Measurements from ENCODE around the gene B3GALT4. TPM values are rescaled to one million over a fixed set of nuclear protein-coding genes. Genes with fewer than 3 reads are reported as not detected.
A peak's percentile ranks its signal among the peaks of the same experiment; 100 is the strongest.
"Not testable (repeated sequence)": the region's sequence is repeated elsewhere in the genome, so short reads cannot be mapped to it uniquely, and the experiment has no call there.

The B3GALT4 gene
- total and polyA plus RNA-seq, 2 donors, result 8.0 to 19.3 TPM

DNA sequence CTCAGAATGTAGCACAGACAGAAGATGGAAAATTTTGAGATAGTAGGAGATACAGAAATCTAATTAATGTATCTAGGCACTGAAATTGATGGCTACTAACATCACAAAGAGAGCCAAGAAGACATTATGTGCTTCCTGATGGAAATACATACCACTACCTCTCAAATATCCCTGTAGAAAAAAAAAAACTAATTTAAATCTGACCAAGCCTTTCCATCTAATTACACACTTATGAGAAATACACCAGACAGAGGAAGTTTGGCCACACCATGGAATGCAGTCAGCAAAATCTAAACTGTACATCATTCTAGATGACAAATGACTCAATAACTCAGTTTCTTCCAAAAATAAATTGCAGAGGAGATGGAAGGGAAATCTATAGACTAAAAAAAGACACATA, 24.2 kb upstream of the B3GALT4 start:
- Histone ChIP-seq H3K27ac (ENCODE audit: low read depth) (no peak overlapping the region), H3K4me3 (ENCODE audit: low read depth, low read length) (no peak overlapping the region), H3K36me3 (ENCODE audit: insufficient read depth) (no peaks in the 10 kb centered on the region), H3K4me1 (ENCODE audit: insufficient read depth) (no peaks in the 10 kb centered on the region)
- DNase-seq (ENCODE audit: extremely low spot score), result no peak

DNA sequence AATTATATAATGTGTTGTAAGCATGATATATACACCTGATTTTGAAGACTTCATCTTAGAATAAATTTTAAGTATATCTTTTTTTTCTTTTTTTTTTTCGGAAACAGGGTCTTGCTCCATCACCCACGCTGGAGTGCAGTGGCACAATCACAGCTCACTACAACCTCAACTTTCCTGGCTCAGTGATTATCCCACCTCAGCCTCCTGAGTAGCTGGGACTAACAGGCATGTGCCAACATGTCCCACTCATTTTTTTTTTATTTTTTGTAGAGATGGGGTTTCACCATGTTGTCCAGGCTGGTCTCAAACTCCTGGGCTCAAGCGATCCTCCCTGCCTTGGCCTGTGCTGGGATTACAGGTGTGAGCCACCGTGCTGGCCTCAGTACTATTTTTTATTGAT, 22.3 kb upstream of the B3GALT4 start:
- Histone ChIP-seq H3K27ac (ENCODE audit: low read depth) (no peak overlapping the region), H3K4me1 (ENCODE audit: insufficient read depth) (no peaks in the 10 kb centered on the region), H3K36me3 (ENCODE audit: insufficient read depth) (peaks cover 3% of the 10 kb centered on the region), H3K4me3 (ENCODE audit: low read depth, low read length) (no peak overlapping the region)
- no peak for DNase-seq (ENCODE audit: extremely low spot score)
- 95% methylated on average over 4 of the region's 4 CpGs for WGBS

DNA sequence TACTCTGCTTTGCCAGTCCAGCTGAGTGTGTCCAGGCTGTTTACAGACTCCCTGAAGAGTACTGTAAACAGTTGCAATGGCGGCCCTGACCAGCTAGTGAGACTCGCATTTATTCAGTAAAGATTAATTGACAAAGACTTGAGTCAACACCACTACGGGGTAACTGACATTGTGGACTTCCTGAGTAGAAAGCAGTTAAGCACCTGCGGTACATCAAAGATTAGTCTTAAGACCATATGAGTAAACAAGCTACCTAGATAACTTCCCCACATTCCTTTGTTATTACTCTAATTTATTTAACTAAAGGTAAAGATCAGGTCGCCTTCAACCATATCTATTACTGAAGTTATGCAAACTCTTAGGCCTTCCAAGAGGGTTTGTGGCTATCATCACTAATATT, 17.9 kb upstream of the B3GALT4 start:
- 85% methylated on average over 5 of the region's 5 CpGs for WGBS
- Histone ChIP-seq H3K4me3 (ENCODE audit: low read depth, low read length) (no peak overlapping the region), H3K27ac (ENCODE audit: low read depth) (no peak overlapping the region), H3K36me3 (ENCODE audit: insufficient read depth) (peaks cover 3% of the 10 kb centered on the region), H3K4me1 (ENCODE audit: insufficient read depth) (no peaks in the 10 kb centered on the region)
- no peak for DNase-seq (ENCODE audit: extremely low spot score)

DNA sequence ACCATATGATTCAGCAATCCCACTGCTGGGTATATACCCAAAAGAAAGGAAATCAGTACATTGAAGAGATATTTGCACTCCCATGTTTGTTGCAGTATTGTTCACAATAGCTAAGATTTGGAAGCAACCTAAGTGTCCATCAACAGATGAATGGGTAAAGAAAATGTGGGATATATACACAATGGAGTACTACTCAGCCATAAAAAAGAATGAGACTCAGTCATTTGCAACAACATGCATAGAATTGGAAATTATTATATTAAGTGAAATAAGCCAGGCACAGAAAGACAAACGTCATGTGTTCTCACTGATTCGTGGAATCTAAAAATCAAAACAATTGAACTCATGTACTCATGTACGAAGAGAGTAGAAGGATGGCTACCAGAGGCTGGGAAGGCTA, 14.4 kb upstream of the B3GALT4 start:
- not testable (repeated sequence) for H3K36me3 ChIP-seq (ENCODE audit: insufficient read depth); H3K4me3 ChIP-seq (ENCODE audit: low read depth, low read length); H3K4me1 ChIP-seq (ENCODE audit: insufficient read depth); DNase-seq (ENCODE audit: extremely low spot score); H3K27ac ChIP-seq (ENCODE audit: low read depth)
- WGBS, result 97% methylated on average over 3 of the region's 3 CpGs

DNA sequence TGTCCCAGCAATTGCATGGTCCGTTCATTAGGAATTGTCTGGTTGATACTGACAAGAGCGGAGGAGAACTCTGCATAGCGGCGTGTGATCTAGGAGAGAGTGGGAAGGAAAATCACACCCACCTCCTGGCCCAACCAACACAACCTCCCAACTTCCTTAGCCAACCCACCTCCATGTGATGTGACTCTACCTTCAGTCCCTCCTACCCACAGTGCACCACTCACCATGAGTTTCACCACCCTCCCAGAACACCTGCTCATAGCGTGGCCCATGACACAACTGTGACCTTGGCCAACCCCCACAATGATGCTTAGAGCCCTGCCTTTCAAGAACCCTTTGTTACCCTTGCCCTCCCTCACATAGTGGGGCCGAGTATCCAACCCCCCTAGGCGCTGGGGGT, 12.9 kb upstream of the B3GALT4 start:
- Histone ChIP-seq H3K4me1 (ENCODE audit: insufficient read depth) (no peaks in the 10 kb centered on the region), H3K4me3 (ENCODE audit: low read depth, low read length) (no peak overlapping the region), H3K36me3 (ENCODE audit: insufficient read depth) (peaks cover 9% of the 10 kb centered on the region), H3K27ac (ENCODE audit: low read depth) (no peak overlapping the region)
- 87% methylated on average over 7 of the region's 7 CpGs for WGBS
- DNase-seq (ENCODE audit: extremely low spot score), result no peak

DNA sequence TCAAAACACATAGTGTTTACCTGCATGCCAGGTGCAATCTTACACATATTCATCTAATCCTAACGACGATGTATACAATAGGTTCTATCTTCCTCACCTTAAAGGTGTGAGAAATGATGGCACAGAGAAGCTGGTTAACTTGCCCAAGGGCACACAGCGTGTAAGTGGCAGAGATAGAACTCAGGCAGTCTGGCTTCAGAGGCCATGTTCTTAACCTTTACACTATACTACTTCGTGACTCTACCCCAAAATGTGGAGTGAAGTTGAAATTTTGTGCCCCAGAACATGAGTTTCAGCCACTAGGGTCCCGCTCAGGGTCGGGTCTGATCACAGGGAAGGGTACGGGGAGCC, 5.8 kb upstream of the B3GALT4 start:
- Histone ChIP-seq H3K4me3 (ENCODE audit: low read depth, low read length) (peak overlapping the region; percentile 63), H3K36me3 (ENCODE audit: insufficient read depth) (peaks cover 9% of the 10 kb centered on the region), H3K27ac (ENCODE audit: low read depth) (peak overlapping the region; percentile 92), H3K4me1 (ENCODE audit: insufficient read depth) (no peaks in the 10 kb centered on the region)
- 2% methylated on average over 7 of the region's 7 CpGs for WGBS
- no peak for DNase-seq (ENCODE audit: extremely low spot score)

DNA sequence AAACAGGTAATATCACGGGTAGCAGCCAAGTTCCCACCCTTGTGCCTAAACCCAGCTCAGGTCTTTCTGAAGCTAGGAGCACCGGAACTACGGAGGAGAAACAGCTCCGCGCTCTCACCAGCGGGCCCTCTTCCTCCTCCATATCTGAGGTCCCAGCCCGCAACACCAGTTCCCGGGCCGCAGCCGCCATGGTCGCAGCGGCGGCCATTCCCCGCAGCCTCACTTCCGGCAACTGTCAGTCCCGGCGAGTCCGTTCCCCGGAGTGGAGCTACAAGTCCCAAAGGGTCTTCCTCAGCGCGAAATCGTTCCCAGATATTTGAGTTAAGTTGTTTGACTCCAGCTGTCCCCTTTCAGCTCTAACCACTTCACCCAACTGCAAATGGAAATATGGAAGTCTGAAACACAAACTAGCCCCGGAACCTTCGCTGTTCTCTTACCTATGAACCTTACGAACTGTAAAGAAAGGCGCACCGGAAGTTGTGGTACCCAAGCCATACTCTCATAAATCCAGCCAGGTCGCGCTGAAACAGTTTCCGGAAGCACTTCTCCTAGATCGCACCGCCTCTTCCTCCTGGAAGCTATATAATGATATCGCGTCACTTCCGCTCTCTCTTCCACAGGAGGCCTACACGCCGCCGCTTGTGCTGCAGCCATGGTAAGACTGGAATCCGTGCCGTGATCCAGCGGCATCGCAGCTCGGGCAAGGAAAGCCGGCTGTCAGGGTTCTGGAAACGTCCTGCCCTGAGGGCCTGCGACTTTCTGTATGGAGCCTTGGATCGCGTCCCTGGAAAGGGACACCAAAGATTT, 5.3 kb upstream of the B3GALT4 start, which contains the start of the genes RPS18 and VPS52:
RPS18 (plus strand) TSS at position 608 of the 807 bp plus-strand sequence; CDS start at position 653, 45 bp downstream.
VPS52 (minus strand) TSS at position 409 of the 807 bp plus-strand sequence; CDS start at position 208, 201 bp downstream.
- under 1% methylated on average over 48 of the region's 48 CpGs for WGBS
- peaks cover 9% of the 10 kb centered on the region for H3K36me3 ChIP-seq (ENCODE audit: insufficient read depth)

DNA sequence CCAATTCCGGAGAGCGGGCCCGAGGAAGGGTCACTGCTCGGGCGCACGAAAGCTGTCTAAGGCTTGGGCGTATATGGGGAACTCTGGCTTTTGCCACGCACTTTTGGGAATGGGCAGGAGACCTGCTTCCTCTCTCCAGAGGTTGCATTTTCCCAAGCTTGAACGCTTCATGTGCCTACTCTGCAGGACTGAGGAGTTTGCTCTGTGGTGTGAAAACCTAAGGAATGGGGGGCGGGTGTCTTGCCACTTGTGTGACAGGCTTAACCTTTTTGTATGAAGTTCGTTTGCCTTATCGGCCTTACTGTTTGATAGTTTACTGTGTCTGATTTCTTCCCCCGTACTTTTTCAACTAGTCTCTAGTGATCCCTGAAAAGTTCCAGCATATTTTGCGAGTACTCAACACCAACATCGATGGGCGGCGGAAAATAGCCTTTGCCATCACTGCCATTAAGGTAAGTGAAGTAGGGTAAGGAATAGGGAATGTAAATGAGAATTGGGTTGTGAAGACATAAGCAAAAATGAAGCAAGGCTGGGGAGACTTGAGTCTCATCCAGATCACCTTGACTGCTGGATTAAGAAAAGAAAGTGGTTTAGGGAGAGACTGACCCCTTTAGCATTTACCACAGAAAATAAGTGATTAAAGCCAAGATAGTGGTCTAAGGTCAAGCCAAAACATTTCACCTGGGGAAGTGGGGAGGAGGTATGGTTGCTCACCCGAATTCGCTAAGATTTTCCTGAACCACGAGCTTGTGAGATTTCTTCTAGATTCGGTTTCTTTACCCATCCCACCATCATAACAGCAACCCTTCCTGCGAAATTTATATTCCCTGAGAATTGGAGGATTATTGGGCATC, 4.4 kb upstream of the B3GALT4 start:
- DNase-seq (ENCODE audit: extremely low spot score), result no peak
- H3K36me3 ChIP-seq (ENCODE audit: insufficient read depth), result peaks cover 6% of the 10 kb centered on the region
- peak overlapping the region; percentile 63 for H3K4me3 ChIP-seq (ENCODE audit: low read depth, low read length)
- WGBS, result 12% methylated on average over 22 of the region's 22 CpGs
- peak overlapping the region; percentile 51 for H3K27ac ChIP-seq (ENCODE audit: low read depth)
- H3K4me1 ChIP-seq (ENCODE audit: insufficient read depth), result no peaks in the 10 kb centered on the region

More for the DNA sequence above, 5.3 kb upstream of the B3GALT4 start, which contains the start of the genes RPS18 and VPS52:
- Histone ChIP-seq H3K27ac (ENCODE audit: low read depth) (peak within 1 kb of the TSS; percentile 92), H3K4me3 (ENCODE audit: low read depth, low read length) (peak within 1 kb of the TSS; percentile 63), H3K4me1 (ENCODE audit: insufficient read depth) (no peaks in the 10 kb centered on the region)
- DNase-seq (ENCODE audit: extremely low spot score), result peak; percentile 98

DNA sequence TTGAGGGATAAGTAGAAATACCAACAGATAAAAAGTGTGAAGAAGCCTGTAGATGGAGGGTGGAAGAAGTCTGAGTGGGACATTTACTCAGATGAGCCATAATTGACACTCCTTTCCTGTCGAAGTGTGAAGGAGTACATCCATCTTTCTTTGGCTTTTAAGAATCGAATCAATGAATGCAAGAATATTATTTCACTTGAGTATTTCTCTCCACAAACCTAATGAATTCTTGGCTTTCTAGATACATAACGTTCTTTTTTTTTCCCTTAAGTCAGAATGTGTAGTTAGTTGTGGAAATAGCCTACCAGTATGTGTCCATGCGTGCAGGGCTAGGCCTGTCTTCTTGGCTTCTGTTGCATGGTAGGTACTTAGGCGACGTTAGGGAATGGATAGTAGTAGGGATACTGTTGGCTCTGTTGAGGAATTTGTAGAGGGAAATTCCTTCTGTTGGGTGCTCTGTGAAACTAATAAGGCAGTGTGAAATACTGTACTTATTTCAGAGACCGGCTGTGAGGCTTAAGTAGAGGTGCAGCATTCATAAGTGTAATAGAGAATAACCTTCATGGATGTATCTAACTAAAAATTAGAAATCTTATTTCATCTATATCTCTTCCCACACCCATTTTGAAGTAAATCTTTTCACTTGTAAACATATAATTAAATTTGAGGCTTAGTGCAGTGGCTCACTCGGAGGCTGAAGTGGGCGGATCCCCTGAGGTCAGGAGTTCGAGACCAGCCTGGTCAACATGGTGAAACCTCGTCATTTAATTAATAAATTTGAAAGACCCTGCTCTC, 3.6 kb upstream of the B3GALT4 start:
- H3K27ac ChIP-seq (ENCODE audit: low read depth), result no peak overlapping the region
- H3K4me1 ChIP-seq (ENCODE audit: insufficient read depth), result no peaks in the 10 kb centered on the region
- DNase-seq (ENCODE audit: extremely low spot score), result no peak
- no peak overlapping the region for H3K4me3 ChIP-seq (ENCODE audit: low read depth, low read length)
- peaks cover under 1% of the 10 kb centered on the region for H3K36me3 ChIP-seq (ENCODE audit: insufficient read depth)
- WGBS, result 67% methylated on average over 11 of the region's 11 CpGs

DNA sequence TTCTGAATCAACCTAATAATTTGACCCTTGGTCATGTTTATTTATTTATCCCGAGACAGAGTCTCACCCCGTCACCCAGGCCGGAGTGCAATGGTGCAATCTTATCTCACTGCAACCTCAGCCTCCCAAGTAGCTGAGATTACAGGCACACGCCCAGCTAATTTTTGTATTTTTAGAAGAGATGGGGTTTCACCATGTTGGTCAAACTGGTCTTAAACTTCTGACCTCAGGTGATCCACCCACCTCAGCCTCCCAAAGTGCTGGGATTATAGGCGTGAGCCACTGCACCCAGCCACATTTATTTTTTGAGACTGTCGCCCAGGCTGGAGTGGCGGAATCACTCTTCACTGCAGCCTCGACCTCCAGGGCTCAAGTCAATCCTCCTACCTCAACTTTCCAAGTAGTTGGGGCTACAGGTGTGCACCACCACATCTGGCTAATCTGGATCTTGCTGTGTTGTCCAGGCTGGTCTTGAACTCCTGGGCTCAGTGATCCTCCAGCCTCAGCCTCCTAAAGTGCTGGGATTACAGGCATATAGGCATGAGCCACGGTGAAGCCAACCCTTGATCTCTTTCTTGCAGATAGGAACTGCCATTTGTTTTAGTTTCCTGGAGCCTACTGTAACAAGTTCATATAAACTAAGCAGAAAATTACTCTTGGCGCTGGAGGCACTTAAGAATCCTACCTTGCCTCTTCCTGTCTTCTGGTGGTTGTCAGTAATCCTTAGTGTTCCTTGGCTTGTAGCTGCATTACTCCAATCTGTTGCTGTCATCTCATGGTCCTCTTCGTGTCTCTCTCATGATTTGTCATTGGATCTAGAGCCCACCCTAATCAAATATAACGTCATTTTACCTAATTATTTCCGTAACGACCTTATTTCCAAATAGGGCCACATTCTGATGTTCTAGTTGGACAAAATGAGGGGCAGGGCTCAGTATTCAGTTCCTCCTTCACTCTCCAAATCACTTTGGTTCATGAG, 2.7 kb upstream of the B3GALT4 start:
- no peak overlapping the region for H3K4me3 ChIP-seq (ENCODE audit: low read depth, low read length)
- no peak for DNase-seq (ENCODE audit: extremely low spot score)
- no peak overlapping the region for H3K27ac ChIP-seq (ENCODE audit: low read depth)
- no peaks in the 10 kb centered on the region for H3K4me1 ChIP-seq (ENCODE audit: insufficient read depth)
- WGBS, result 74% methylated on average over 14 of the region's 14 CpGs
- no peaks in the 10 kb centered on the region for H3K36me3 ChIP-seq (ENCODE audit: insufficient read depth)

DNA sequence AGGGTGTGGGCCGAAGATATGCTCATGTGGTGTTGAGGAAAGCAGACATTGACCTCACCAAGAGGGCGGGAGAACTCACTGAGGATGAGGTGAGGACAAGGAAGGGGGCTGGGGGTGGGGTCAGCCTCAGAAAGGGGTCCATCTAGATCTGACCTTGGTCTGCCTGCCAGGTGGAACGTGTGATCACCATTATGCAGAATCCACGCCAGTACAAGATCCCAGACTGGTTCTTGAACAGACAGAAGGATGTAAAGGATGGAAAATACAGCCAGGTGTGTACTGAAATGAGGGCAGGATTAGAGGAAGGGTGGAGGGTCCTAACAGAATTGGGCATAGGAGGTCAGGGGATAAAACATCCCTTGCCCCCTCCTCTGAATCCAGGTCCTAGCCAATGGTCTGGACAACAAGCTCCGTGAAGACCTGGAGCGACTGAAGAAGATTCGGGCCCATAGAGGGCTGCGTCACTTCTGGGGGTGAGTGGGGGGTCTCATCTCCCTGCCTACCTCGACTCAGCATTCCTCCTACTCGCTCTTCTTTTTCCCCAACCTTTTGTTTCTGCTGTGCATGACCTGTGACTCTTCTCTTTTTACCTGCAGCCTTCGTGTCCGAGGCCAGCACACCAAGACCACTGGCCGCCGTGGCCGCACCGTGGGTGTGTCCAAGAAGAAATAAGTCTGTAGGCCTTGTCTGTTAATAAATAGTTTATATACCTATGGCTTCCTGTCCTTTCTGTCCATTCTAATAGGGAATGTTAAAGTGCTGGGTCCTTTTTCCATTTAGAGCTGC, 935 bp upstream of the B3GALT4 start:
- not testable (repeated sequence) for H3K4me3 ChIP-seq (ENCODE audit: low read depth, low read length); H3K4me1 ChIP-seq (ENCODE audit: insufficient read depth); H3K36me3 ChIP-seq (ENCODE audit: insufficient read depth); DNase-seq (ENCODE audit: extremely low spot score)
- 79% methylated on average over 16 of the region's 16 CpGs for WGBS
- peak overlapping the region; percentile 87 for H3K27ac ChIP-seq (ENCODE audit: low read depth)

DNA sequence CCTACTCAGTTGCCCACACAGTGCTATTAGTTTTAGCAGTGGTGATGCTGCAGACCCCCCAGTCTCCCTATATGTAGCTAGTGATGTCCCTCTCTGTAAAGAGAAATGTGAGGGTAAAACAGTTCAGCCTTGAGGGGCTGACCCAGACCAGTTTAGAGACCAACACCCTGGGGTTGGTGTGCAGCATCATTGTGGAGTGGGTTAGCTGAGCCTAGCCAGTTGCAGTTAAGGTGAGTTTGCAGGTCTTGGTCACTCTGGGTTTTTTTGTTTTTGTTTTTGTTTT, 401 bp upstream of the B3GALT4 start:
- no peak for DNase-seq (ENCODE audit: extremely low spot score)
- Histone ChIP-seq H3K36me3 (ENCODE audit: insufficient read depth) (no peaks in the 10 kb centered on the region), H3K4me3 (ENCODE audit: low read depth, low read length) (peak overlapping the region; percentile 58), H3K4me1 (ENCODE audit: insufficient read depth) (no peaks in the 10 kb centered on the region), H3K27ac (ENCODE audit: low read depth) (peak overlapping the region; percentile 87)

Data from urinary bladder (tissue), 4 donors.